Neural cell (in vitro differentiated cells): ENCODE data around the gene PISD. TPM values are rescaled to one million over a fixed set of nuclear protein-coding genes. Genes with fewer than 3 reads are reported as not detected.

ENCODE experiments used
- H2AFZ ChIP-seq: fragments of 200-600, 300-800 bp; sonication (generic), shearing (Covaris generic); 2 replicates; pipeline ENCODE4 v1.6.0; 2014; ENCODE audit warnings: low read depth, mild to moderate bottlenecking, antibody characterized with exemption, low read length, moderate library complexity
- H3F3A ChIP-seq: fragments of 200-600 bp; shearing (Covaris generic); 2 replicates; pipeline ENCODE4 v1.6.1; 2016; ENCODE audit warnings: mild to moderate bottlenecking, moderate library complexity, mixed read lengths, antibody characterized with exemption, low read length; ENCODE audit not compliant: insufficient read depth, poor library complexity, severe bottlenecking
- H3K27ac ChIP-seq: fragments of 200-600, 300-800 bp; sonication (generic), shearing (Covaris generic); 2 replicates; pipeline ENCODE4 v1.5.1; 2014; ENCODE audit warnings: mild to moderate bottlenecking, low read length, moderate library complexity
- H3K27me3 ChIP-seq: fragments of 300-800, 200-600 bp; sonication (generic), shearing (Covaris generic); 2 replicates; pipeline ENCODE4 v1.6.0; 2014; ENCODE audit warnings: mild to moderate bottlenecking, low read depth, low read length, moderate library complexity; ENCODE audit not compliant: insufficient read depth
- H3K36me3 ChIP-seq: fragments of 300-800, 200-600 bp; sonication (generic), shearing (Covaris generic); 2 replicates; pipeline ENCODE4 v1.5.1; 2014; ENCODE audit warnings: mild to moderate bottlenecking, antibody characterized with exemption, low read length, moderate library complexity; ENCODE audit not compliant: insufficient read depth
- H3K4me2 ChIP-seq: fragments of 300-800, 200-600 bp; sonication (generic), shearing (Covaris generic); 2 replicates; pipeline ENCODE4 v1.6.0; 2014; ENCODE audit warnings: mild to moderate bottlenecking, low read length
- H3K4me3 ChIP-seq: fragments of 300-800, 200-600 bp; sonication (generic), shearing (Covaris generic); 2 replicates; pipeline ENCODE4 v1.5.1; 2014; ENCODE audit warnings: mild to moderate bottlenecking, low read length, moderate library complexity
- H3K79me2 ChIP-seq: fragments of 200-600 bp; shearing (Covaris generic); replicated peaks from 2 replicates; pipeline ENCODE4 v1.6.0; 2014; ENCODE audit warnings: mild to moderate bottlenecking, low read length, moderate library complexity; ENCODE audit not compliant: insufficient read depth
- H3K9ac ChIP-seq: fragments of 300-800, 200-600 bp; sonication (generic), shearing (Covaris generic); 2 replicates; pipeline ENCODE4 v1.6.1; 2016; ENCODE audit warnings: mild to moderate bottlenecking, low read length, mixed read lengths
- H3K9me2 ChIP-seq: fragments of 200-600 bp; shearing (Covaris generic); 2 replicates; pipeline ENCODE4 v1.6.1; 2016; ENCODE audit warnings: mild to moderate bottlenecking, low read length, mixed read lengths; ENCODE audit not compliant: insufficient read depth
- H3K9me3 ChIP-seq: fragments of 200-600, 300-800 bp; sonication (generic), shearing (Covaris generic); 2 replicates; pipeline ENCODE4 v1.6.1; 2016; ENCODE audit warnings: mild to moderate bottlenecking, mixed run types, low read length, moderate library complexity, mixed read lengths
- H4K20me1 ChIP-seq: fragments of 200-600 bp; shearing (Covaris generic); 2 replicates; pipeline ENCODE4 v1.6.1; 2016; ENCODE audit warnings: mild to moderate bottlenecking, mixed run types; ENCODE audit not compliant: insufficient read depth
- CTCF ChIP-seq: fragments of 450-650 bp; IDR thresholded peaks from 2 replicates; pipeline ENCODE4 v1.5.1; 2014; ENCODE audit warnings: antibody characterized with exemption, mild to moderate bottlenecking, moderate library complexity; ENCODE audit not compliant: poor library complexity, severe bottlenecking
- EP300 ChIP-seq: fragments of 450-650 bp; conservative IDR thresholded peaks from 2 replicates; pipeline ENCODE4 v1.6.1; 2014; ENCODE audit warnings: antibody characterized with exemption, mild to moderate bottlenecking, moderate library complexity; ENCODE audit not compliant: poor library complexity, severe bottlenecking
- EZH2 ChIP-seq: fragments of 200-600, 300-800 bp; shearing (Covaris generic), sonication (generic); IDR thresholded peaks from 2 replicates; pipeline ENCODE4 v1.6.1; 2014; ENCODE audit warnings: antibody characterized with exemption, low read length, borderline replicate concordance, mild to moderate bottlenecking; ENCODE audit not compliant: insufficient read depth, poor library complexity, severe bottlenecking
- MXI1 ChIP-seq: fragments of 450-650 bp; conservative IDR thresholded peaks from 2 replicates; pipeline ENCODE4 v1.6.1; 2014; ENCODE audit warnings: antibody characterized with exemption, mild to moderate bottlenecking; ENCODE audit not compliant: poor library complexity, severe bottlenecking
- POLR2AphosphoS5 ChIP-seq: IDR thresholded peaks from 2 replicates; pipeline ENCODE4 v1.6.1; 2012
- RAD21 ChIP-seq: fragments of 450-650 bp; conservative IDR thresholded peaks from 2 replicates; pipeline ENCODE4 v1.6.1; 2014; ENCODE audit warnings: antibody characterized with exemption, mild to moderate bottlenecking, moderate library complexity
- SMC3 ChIP-seq: fragments of 450-650 bp; conservative IDR thresholded peaks from 2 replicates; pipeline ENCODE4 v1.6.1; 2014; ENCODE audit warnings: antibody characterized with exemption, mild to moderate bottlenecking, moderate library complexity; ENCODE audit not compliant: poor library complexity
- TAF1 ChIP-seq: IDR thresholded peaks from 2 replicates; pipeline ENCODE4 v1.6.1; 2012; ENCODE audit warnings: low read depth
- polyA plus RNA-seq: library from polyadenylated mRNA; depleted of rRNA; stranded (reverse); fragments of >200 nt; gene quantifications from 2 replicates; pipeline ENCODE4 v1.2.3, GENCODE V29; 2014
- TF ChIP-seq, protein P1 (sequence below): IDR thresholded peaks from 2 replicates; pipeline ENCODE4 v1.6.1; 2012; ENCODE audit warnings: borderline replicate concordance

The PISD gene
- polyA plus RNA-seq, 1 donor from 2014 or later: 50.9 TPM

DNA sequence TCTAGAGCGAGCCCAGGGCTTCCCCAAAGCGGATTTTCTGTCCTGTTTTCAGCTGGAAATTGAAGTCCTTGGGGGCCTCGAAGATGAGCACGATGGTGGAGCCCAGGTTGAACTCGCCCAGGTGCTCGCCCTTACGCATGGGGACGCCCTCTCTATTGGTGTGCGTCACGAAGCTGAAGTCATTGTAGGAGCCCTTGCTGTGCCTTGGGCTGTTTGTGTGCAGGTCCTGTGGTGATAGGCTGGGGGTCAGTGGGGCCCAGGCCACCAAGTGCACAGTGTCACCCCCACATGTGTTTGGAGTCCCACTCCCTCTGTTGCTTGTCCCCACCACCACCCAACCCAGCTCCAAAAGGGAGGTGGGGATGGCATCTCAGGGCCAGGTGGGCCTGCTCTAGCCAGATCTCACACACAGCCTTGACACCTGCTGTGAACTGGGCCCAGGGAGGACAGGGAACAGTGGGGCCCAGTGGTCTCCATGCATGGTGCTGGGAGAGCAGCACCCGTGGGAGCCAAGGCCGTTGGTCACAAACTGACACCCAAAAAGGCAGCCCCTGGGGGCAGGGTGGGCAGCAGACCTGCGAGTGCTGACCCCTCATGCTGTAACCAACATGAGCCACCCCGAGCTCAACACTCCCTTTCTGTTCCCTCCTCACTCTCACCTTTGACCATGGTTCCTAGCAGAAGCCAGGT, 42.3 kb downstream of the PISD start:
- H3K9me3 ChIP-seq: no peaks in the 10 kb centered on the region
- H3K36me3 ChIP-seq: peaks cover 5% of the 10 kb centered on the region
- H3K4me2 ChIP-seq: no peak overlapping the region
- H3K4me3 ChIP-seq: no peak overlapping the region
- H3F3A ChIP-seq: no peaks in the 10 kb centered on the region
- no peak overlapping the region for H2AFZ ChIP-seq
- no peak overlapping the region for H3K9ac ChIP-seq
- H3K27me3 ChIP-seq: no peaks in the 10 kb centered on the region
- no peaks in the 10 kb centered on the region for H4K20me1 ChIP-seq
- TF ChIP-seq, protein P1, sequence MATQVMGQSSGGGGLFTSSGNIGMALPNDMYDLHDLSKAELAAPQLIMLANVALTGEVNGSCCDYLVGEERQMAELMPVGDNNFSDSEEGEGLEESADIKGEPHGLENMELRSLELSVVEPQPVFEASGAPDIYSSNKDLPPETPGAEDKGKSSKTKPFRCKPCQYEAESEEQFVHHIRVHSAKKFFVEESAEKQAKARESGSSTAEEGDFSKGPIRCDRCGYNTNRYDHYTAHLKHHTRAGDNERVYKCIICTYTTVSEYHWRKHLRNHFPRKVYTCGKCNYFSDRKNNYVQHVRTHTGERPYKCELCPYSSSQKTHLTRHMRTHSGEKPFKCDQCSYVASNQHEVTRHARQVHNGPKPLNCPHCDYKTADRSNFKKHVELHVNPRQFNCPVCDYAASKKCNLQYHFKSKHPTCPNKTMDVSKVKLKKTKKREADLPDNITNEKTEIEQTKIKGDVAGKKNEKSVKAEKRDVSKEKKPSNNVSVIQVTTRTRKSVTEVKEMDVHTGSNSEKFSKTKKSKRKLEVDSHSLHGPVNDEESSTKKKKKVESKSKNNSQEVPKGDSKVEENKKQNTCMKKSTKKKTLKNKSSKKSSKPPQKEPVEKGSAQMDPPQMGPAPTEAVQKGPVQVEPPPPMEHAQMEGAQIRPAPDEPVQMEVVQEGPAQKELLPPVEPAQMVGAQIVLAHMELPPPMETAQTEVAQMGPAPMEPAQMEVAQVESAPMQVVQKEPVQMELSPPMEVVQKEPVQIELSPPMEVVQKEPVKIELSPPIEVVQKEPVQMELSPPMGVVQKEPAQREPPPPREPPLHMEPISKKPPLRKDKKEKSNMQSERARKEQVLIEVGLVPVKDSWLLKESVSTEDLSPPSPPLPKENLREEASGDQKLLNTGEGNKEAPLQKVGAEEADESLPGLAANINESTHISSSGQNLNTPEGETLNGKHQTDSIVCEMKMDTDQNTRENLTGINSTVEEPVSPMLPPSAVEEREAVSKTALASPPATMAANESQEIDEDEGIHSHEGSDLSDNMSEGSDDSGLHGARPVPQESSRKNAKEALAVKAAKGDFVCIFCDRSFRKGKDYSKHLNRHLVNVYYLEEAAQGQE: no peak
- no peak for TF ChIP-seq POLR2AphosphoS5
- TF ChIP-seq CTCF: no peak
- TF ChIP-seq MXI1: no peak
- TF ChIP-seq SMC3: no peak
- TF ChIP-seq TAF1: no peak
- TF ChIP-seq EZH2: no peak
- no peak for TF ChIP-seq RAD21
- no peak for TF ChIP-seq EP300
- H3K9me2 ChIP-seq: no peaks in the 10 kb centered on the region
- no peak overlapping the region for H3K27ac ChIP-seq
- no peaks in the 10 kb centered on the region for H3K79me2 ChIP-seq

DNA sequence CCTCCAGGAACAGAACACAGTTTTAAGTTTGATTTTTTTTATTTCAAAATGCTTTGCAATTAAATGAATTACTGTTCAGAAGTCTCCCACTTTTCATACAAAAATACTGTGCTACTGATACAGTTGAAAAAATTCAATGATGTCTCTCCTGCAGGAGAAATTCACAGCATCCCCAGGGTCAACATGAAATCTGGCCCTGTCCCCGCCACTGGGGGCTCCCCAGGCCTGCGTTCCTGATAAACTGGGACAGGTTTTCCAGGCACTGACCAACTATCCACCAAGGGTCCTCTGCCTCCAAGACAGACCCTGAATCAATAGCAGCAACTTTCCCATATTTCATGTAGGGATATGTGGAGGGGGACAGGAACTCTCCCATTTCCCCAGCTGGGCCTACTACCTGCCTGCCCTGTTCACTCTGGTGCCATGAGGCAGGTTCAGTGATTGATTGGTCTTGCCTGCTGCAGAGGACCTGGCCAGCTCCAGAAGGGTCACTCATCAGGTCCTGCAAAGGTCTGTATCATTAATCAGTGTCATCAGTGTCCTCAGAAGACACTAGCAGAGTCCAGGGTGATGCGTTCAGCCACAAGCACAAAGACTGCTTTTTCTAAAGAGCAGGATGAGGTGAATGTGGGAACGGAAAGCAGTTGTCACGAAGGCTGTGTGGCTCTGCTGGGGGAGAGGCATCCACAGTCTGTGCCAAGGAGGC, 43.4 kb downstream of the PISD start:
- Histone ChIP-seq H3K79me2 (no peaks in the 10 kb centered on the region), H3K27ac (no peak overlapping the region), H2AFZ (no peak overlapping the region), H3K27me3 (no peaks in the 10 kb centered on the region), H3K9ac (no peak overlapping the region), H3K9me3 (no peaks in the 10 kb centered on the region), H3F3A (no peaks in the 10 kb centered on the region), H3K4me3 (no peak overlapping the region), H3K4me2 (no peak overlapping the region), H3K36me3 (peaks cover 5% of the 10 kb centered on the region), H4K20me1 (no peaks in the 10 kb centered on the region), H3K9me2 (no peaks in the 10 kb centered on the region)
- no peak for TF ChIP-seq SMC3
- no peak for TF ChIP-seq EZH2
- no peak for TF ChIP-seq MXI1
- no peak for TF ChIP-seq POLR2AphosphoS5
- TF ChIP-seq TAF1: no peak
- TF ChIP-seq CTCF: no peak
- TF ChIP-seq RAD21: no peak
- TF ChIP-seq EP300: no peak
- TF ChIP-seq, protein P1: no peak
